GM19452 (cell line): Measurements from ENCODE around the gene XRN2.

Source experiments
- ATAC-seq: cut with Tn5 transposase; IDR thresholded peaks from one replicate; pipeline ENCODE4 v1.9.1; 2021; ENCODE audit not compliant: unreplicated experiment

The XRN2 gene

DNA sequence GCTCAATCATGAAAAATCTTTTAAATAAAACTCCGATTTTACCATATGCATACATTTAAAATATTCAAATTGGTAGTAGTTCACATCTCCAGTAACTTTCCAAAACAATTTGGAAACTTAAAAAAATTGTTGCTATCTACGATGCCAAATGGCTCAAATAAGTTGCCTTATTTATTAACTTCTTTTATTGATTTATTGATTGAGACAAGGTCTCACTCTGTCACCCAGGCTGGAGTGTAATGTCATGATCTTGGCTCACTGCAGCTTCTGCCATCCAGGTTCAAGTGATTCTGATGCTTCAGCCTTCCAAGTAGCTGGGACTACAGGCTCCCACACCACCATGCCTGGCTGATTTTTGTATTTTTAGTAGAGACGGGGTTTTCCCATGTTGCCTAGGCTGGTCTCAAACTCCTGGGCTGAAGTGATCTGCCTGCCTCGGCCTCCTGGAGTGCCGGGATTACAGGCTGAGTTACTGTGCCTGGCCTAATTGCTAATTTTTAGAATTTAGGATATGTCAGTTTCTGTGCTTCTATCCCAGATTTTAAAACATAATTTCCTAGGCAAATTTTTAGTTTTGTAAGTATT is 81.3 kb downstream of the XRN2 start:
- no peak for ATAC-seq

DNA sequence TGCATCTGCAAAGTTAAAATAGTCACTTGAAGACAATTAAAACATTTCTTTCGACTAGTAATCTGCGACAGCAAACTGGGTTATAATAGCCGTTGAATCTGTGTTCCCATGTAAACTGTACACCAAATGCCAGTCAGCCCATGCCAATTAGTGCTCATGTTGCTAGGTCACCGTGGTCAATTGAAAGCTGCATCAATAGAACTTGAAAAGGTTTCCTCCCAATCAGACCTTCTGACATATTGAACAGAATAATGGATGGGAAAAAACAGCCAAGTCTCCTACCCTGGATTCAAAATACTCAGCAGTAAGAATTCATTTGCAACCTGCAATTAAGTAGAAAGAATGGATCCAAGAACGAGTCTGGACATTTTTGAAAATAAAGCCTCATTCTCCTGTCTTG is 83.0 kb downstream of the XRN2 start:
- ATAC-seq: no peak

DNA sequence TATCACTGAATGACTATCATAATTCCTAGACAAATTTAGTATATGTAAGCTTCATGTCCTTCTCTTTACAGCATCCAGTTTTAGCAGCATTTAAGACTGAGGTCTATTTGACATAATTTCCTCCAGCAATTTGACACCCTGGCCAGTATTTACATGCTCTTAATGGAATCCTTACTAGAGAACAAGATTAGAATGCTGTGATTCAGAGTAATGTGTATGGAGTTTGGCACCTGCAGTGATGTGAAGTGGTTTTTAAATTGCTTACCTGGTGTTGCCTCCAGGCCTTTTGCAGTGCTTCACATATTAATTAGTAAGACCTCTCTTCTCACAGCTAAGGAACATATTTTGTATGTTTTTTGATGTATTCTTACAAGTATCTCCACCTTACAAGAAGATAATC is 84.4 kb downstream of the XRN2 start:
- ATAC-seq: no peak

- ATAC-seq: no peak
These were observed 85.4 kb downstream of the XRN2 start for GRCh38 chr20:21388566-21388965.

GRCh38 chr20:21389368-21389767 is 86.2 kb downstream of the XRN2 start:
- no peak for ATAC-seq

DNA sequence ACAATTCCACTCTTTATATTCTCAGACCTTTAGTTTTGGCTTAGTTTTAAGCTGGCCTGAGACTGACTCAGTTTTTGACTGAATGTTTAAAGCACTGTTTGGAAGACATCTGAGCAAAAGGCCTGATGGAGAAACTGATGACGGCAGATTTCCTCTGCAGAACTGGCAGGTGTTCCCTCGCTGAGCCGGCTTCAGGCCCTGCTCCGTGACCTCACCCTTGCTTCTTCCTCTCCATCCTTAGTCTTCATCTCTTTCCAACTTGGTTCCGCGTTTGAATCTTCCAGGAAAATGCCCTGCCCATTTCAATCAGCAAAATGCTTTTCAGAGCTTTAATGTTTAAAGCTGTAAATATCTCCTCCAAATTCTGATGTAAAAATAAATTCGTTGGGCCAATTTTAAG is 87.6 kb downstream of the XRN2 start:
- ATAC-seq: no peak

GRCh38 chr20:21391185-21391971 is 88.2 kb downstream of the XRN2 start:
- ATAC-seq: no peak

DNA sequence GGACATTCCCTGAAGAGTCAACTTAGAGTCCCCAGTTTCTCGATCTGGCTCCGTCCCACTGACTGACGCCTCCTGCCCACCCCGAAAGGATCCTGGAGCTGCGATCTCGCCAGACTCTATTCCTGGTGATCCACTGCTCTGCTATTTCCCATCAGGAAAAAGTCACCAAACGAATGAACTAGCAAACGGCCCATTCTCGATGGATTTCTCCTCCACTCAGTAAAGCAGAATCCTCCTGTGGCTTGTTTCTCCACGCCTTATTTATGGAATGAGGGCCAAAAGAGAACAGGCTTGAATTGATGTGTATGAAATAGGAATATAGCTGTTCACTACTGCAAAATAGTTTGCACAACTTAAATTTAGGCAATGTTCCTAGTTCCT is 88.8 kb downstream of the XRN2 start:
- ATAC-seq: no peak

DNA sequence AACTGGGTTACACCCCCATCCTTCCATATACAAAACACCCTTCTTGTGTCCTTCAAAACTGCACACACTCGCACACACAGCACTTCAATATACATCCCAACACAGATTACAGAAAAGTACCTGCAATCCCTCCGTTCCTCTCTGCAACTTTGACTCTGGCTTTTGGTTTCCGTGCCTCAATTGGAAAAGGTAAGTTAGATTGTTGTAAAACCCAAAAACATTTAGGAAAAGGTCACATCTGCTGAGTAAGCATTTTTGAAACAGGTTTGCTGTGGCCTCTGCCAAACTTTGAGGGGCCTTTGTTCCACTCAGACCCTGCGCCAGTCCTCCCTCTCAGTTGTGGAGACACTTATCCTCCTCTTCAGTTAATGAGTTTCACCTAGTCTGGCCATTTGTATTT is 90.0 kb downstream of the XRN2 start:
- ATAC-seq: no peak

GRCh38 chr20:21393816-21394519 is 90.8 kb downstream of the XRN2 start:
- ATAC-seq: no peak

DNA sequence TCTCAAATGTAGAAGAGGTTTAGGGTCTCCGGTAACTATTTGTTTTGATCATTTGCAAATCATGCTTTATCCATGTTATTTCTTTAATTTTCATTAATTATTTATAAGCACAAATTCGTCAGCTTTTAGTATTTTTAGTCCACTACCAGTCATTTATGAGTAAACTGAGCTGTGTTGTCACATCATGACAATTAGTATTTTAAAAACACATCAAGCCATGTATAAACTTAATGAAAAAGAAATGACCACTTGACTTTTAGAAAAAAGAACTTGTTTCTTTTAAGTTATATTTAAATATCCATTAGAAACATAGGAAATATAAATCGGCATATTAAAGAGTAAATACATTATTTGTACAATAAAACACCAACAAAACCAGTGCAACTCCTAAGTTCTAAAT is 91.4 kb downstream of the XRN2 start:
- no peak for ATAC-seq

GRCh38 chr20:21395051-21395665 is 92.0 kb downstream of the XRN2 start:
- no peak for ATAC-seq

DNA sequence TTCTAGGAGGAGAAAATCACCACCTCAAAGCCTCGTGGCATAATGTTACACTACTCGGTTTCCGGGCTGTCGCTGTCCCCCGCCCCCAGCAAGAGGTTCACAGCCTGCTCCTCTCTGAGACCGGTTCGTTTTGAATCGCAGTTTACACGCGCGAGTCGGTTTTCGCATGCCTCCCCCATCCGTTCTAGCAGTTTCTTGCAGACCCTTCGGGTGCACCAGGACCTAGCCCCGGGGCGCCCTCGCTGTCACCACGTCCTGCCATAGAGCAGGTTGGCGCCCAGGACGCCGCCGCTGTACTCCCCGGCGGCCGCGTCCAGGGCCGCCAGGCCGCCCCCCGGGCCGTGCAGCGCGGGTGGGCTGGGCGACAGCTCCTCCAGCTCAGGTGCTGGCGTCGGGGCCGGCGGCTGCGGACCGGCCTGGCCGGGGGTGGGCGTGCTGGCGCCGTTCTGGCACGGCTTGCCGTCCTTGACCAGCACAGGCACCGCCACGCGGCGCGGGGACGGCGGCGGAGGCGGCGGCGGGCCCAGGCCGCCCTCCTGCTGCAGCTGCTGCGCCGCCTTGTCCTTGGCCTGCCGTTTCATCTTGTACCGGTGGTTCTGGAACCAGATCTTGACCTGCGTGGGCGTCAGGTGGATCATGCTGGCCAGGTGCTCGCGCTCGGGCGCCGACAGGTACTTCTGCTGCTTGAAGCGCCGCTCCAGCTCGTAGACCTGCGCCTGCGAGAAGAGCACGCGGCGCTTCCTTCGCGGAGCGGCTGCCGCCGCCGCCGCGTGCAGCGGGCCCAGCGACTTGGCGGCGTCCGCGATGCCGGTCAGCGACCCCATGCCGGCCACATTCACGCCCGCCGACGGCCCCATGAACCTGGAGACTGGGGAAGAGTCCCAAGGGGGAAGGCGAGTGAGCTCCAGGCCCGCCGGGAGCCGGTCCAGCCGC is 92.8 kb downstream of the XRN2 start:
- ATAC-seq: no peak

- no peak for ATAC-seq
These were observed 93.6 kb downstream of the XRN2 start for GRCh38 chr20:21396599-21397340.

- no peak for ATAC-seq
These were observed 94.4 kb downstream of the XRN2 start, which contains the start of gene NKX2-4 for GRCh38 chr20:21397341-21398108. NKX2-4 (minus strand) TSS chr20:21397526; CDS start chr20:21397399, 127 bp downstream.

- ATAC-seq: no peak
These were observed 95.2 kb downstream of the XRN2 start for GRCh38 chr20:21398109-21399004.

DNA sequence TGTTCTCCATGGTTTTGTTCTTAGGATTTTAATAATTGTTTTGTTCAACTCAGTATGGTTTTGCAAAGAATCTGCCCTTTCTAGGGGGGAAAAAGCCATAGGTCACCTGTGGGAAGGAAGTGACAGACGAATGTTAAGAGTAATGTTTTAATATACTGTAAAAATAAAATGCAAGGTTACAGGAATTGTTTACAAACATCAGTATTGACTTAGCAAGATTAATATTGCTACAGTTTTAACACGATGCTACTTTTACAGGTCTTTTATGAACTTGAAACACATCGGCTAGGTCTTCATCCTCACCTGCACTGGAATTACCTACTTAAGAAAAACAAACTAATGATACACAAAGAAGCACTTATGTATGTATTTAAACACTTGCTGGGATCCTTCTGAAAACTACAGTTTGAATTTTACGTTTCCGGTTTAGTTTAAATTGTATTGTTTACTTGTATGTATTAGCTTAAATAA is 95.9 kb downstream of the XRN2 start:
- ATAC-seq: no peak

GRCh38 chr20:21411725-21412124 is 108.6 kb downstream of the XRN2 start:
- ATAC-seq: no peak
